SK-N-DZ (cell line): Measurements from ENCODE around the gene USP35.
"Not testable (repeated sequence)": the region's sequence is repeated elsewhere in the genome, so short reads cannot be mapped to it uniquely, and the experiment has no call there.

ENCODE experiments used
- DNase-seq: peaks from one replicate; pipeline ENCODE4 v3.0.0-alpha.2; 2015; ENCODE audit warnings: low spot score

Gene USP35

DNA sequence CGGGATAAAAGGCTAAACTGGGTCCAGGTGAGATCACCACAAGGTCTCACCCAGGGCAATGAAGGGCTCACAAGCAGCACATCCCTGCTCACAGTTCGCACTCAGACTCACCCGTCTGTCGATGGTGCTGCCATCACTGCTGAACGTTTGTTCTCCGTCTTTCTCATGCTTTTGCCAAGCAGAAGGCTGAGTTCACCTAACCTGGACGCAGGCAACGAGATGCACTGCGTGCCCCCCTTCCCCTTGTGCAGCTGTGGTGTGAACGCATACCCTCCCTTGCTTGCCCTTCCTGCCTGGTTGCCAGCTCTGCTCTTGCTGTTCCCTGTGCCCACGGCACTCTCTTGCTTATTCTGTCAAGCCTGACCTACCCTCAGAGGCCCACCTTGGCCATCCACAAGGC lies 18.3 kb upstream of the USP35 start:
- DNase-seq, result no peak

DNA sequence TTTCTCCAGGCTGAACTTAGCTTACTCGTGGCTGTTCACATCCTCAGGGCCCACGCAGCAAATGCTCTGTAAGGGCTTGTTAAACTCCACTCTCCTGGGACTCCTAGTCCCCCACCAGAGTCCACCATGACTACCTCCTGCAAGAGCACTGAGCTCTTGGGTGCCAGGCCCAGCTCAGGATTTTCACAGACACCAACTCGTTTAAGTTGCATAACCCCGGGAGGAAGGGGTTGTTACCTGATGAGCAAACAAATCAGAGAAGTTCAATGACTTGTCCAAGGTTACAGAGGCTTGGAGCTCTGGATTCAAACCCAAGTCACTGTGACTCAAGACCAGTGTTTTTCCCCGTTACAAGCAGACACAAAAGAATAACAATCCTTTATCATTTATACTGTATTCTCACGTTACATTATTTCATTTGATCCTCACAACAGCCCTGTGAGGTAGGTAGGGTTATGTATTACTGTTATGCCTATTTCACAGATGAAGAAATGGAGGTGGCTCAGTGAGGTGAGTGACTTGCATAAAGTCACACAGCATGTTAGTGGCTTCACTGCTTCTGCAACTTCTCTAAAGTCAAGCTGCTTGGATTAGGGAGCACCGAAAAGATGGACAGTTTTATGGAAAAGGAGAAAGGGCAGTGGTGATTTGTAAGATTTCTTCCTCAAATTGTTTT lies 17.7 kb upstream of the USP35 start:
- DNase-seq, result no peak

DNA sequence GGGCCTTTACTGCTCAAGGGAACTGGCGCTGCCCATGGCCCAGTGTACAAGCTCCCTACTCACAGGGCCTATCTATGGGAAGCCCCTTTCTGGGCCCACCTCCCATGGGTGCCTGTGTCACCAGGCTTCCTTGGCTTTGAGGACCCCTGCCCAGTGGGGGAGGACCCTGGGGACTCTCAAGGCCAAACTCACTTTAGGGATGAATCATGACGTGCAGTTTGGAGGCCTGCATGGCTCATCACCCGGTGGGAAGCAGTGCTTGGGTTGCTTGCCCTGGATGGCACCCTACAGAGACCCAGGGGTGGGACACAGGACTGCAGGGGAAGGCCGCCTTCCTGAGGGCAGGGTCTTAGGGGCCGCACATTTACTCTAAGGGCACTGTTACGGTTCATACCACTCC lies 16.8 kb upstream of the USP35 start:
- no peak for DNase-seq

DNA sequence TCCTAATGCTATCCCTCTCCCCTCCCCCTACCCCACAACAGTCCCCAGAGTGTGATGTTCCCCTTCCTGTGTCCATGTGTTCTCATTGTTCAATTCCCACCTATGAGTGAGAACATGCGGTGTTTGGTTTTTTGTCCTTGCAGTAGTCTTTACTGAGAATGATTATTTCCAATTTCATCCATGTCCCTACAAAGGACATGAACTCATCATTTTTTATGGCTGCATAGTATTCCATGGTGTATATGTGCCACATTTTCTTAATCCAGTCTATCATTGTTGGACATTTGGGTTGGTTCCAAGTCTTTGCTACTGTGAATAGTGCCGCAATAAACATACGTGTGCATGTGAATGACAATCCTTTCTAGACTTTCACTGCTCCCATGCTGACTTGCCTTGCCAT lies 12.9 kb upstream of the USP35 start:
- not testable (repeated sequence) for DNase-seq

GRCh38 chr11:78176605-78177141 lies 12.0 kb upstream of the USP35 start:
- DNase-seq, result no peak

GRCh38 chr11:78177216-78177615 lies 11.5 kb upstream of the USP35 start:
- DNase-seq, result no peak

DNA sequence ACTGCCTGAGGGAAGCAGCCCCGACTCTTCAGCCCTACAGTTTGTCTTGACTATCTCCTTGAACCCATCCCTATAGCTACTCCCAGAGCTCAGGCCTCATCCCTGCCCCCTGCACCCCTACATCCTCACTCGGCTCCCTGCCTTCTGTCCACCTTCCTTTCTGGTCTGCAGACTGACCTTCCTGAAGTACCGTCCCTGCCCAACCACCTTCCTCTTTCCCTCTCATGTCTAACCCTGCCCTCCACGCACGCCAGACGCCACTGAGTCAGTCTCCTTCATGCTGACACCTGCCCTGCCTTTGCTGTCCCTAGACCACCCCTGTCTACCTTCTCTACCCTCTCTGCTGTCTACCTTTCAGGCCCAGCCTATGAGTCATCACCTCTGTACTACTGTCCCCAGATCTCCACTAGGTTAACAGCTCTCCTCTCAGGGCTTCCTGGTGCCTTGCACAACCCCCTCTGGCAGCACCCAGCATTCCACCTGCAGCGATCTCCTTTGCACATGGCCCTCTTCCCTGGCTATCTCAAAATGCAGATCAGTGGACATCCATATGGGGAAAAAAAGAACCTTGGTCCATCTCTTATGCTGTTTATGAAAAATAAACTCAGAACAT lies 9.2 kb upstream of the USP35 start:
- no peak for DNase-seq

DNA sequence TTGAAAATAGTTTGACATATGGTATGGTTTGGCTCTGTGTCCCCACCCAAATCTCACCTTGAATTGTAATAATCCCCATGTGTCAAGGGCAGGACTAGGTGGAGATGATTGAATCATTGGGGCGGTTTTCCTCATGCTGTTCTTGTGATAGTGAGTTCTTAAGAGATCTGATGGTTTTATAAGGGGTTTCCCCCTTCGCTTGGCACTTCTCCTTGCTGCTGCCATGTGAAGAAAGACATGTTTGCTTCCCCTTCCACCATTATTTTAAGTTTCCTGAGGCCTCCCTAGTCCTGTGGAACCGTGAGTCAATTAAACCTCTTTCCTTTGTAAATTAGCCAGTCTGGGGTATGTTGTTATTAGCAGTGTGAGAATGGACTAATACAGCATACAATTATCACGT lies 8.0 kb upstream of the USP35 start:
- no peak for DNase-seq

DNA sequence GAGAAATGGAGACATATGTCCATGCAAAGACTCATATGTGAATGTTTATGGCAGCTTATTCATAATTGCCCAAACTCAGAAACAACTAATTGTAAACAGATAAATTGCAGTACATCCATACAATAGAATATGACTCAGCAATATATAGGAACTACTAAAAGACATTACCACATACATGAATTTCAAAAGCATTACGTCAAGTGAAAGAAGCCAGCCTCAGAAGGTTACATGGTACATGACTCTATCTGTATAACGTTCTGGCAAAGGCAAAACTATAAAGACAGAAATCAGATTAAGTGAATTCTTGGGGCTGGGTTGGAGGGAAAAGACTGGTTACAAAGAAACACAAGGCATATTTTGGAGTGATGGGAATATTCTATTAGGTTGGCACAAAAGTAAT lies 7.5 kb upstream of the USP35 start:
- no peak for DNase-seq

DNA sequence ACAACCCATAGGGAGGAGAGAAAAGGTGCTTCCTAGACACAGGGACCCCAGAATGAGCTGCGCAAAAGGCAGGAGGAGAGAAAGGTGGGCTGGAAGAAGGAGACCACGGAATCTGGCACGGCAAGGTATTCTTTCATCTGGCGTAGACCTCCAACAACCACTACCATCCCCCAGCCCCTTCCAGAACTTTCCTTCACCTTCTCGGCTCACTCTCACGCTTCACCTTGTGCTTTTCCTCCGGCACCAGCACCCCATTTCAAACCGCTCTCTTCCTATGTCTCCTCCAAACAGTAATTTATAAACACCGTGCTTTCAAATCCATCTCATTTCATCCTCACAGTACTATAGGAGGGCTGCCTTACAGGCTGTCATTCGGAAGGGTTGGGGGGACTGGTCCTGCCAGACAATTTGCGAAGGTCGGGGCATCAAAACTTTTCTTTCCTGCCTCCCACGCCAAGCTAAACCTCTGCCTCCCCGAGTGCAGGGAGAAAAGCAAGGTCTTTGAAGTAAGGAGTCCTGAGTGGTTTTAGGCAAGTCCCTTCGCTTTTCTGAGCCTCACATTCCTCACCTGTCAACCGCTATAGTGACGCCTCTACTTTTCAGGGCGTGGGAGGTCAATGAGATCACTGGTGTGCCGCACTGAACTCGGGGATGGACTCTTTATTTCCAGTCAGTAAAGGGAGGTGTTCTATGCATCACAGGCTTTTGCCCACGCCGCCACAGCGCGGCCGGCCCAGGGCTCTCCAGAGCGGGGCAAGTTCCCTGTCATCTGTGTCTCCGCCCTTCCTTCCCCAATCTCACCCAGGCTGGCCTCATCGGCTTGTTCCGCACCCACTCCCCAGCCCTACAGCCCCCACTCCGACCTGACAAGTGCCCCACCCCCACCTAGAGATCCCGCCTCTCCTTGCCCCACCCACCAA lies 1.1 kb upstream of the USP35 start:
- DNase-seq, result no peak

- DNase-seq, result no peak
Measured at GRCh38 chr11:78189174-78189724, 530 bp downstream of the USP35 start.

DNA sequence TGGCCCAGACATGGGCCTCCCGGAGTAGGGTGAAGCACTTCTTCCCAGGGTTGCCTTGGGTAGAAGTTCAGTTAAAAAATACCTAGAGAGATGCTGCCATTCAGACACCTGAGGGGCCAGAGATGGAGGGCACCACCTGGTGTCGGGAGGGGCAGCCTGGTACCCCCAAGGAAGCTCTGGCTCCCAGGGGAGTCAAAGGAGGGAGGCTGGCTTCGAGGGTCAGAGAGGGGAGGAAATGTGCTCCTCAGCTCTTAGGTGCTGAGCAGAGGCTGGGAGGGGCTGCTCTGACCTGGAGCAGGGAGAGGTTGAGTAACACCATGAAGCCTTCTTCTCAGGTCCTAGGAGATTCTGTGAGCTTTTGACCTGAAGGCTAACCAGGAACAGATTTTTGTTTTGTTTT lies 1.1 kb downstream of the USP35 start:
- DNase-seq, result no peak

GRCh38 chr11:78190374-78190773 lies 1.7 kb downstream of the USP35 start:
- no peak for DNase-seq

DNA sequence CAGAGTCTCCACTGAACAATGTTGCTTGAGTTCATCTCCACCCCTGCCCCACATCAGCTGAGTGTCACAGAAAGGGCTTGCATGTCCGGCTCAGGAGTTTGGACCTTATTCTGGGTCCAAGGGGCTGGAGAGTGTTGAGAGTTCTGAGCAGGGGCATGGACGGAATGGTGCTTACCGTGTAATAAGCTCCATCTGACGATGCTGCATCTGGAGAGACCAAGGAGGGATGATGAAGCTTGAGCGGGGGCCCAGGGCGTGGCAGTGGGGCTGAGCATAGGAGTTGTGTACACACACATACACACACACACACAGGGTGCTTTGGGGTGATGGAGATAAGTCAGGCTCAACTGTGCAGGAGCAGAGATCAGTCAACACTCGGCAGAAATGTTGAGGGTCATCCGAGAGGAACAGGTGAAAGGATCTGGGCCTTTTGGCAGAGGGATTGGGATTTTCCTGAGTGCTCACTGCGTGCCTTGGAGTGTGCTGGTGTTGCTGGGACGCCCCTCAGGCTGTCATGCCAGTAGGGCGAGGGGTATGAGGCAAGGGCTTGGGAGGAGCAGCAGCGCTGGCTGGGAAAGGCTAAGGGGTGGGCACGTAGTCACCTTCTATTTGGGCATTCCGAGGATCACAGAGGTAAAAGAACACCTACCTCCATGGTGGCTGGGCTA lies 2.3 kb downstream of the USP35 start:
- DNase-seq, result no peak

- DNase-seq, result no peak
Measured at GRCh38 chr11:78192223-78192719, 3.6 kb downstream of the USP35 start.

- DNase-seq, result no peak
Measured at GRCh38 chr11:78192911-78193351, 4.2 kb downstream of the USP35 start.

- no peak for DNase-seq
Measured at GRCh38 chr11:78193806-78194205, 5.1 kb downstream of the USP35 start.

- no peak for DNase-seq
Measured at GRCh38 chr11:78194490-78194889, 5.8 kb downstream of the USP35 start.

DNA sequence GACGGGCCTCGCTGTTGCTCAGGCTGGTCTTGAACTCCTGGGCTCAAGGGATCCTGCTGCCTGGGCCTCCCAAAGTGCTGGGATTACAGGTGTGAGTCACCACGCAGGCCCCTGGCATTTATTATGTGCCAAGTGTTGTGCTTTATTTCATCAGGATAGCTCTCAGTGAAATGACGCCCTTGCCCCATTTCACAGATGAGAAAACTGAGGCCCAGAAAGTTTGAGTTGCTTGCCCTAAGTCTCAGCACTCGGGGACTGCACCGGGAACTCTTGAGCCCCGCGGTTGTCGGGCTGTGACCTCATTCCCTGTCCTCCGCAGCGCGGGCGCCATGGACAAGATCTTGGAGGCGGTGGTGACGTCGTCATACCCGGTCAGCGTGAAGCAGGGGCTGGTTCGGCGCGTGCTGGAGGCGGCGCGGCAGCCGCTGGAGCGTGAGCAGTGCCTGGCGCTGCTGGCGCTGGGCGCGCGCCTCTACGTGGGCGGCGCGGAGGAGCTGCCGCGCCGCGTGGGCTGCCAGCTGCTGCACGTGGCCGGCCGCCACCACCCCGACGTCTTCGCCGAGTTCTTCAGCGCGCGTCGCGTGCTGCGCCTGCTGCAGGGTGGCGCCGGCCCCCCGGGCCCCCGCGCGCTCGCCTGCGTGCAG lies 7.3 kb downstream of the USP35 start:
- DNase-seq, result no peak

DNA sequence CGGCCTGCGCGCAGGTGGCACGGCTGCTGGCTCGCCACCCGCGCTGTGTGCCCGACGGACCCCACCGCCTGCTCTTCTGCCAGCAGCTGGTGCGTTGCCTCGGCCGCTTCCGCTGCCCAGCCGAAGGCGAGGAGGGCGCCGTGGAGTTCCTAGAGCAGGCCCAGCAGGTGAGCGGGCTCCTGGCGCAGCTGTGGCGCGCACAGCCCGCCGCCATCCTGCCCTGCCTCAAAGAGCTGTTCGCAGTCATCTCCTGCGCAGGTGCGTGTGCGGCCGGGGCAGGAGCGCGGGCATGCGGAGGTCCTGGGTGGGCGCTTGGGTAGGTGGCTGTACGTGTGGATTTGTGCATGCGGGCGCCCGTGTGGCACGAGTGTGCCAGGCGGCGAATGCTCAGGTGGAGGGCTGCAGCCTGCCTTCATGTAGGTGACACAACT lies 8.0 kb downstream of the USP35 start:
- DNase-seq, result no peak

DNA sequence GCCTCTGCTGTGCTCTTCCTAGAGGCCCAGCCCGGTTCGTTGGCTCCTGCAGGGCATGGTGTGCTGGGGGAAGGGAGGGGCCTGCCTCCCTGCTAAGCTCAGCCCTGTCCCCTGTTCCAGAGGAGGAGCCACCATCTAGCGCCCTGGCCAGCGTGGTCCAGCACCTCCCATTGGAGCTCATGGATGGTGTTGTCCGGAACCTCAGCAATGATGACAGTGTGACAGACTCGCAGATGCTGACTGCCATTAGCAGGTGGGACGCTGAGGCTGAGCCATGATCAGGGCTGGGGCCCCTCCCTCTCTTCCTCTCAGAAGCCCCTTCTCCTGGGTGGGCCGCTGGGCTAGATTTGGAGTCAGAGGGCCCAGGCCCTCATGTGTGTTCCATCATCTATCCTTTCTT lies 9.1 kb downstream of the USP35 start:
- DNase-seq, result no peak
